Liver (tissue), 9 donors: ENCODE results near the gene ZNF219. TPM values are rescaled to one million over a fixed set of nuclear protein-coding genes. Genes with fewer than 3 reads are reported as not detected.

ENCODE experiments used
- DNase-seq: peaks from one replicate; pipeline ENCODE4 v3.0.0-alpha.2; 2017; ENCODE audit warnings: low spot score
- H3K27ac ChIP-seq, 2 donors: one replicate each; pipeline ENCODE4 v1.7.0; 2013; ENCODE audit warnings: inconsistent platforms in 2 of 2, low read length in 2 of 2, control low read depth in 1 of 2, low read depth in 1 of 2, mild to moderate bottlenecking in 1 of 2
- H3K27me3 ChIP-seq, 4 donors: one replicate each; pipeline versions ENCODE4 v1.6.1 to v1.7.0; 2013; ENCODE audit warnings: low read length in 3 of 4, inconsistent platforms in 1 of 4, mild to moderate bottlenecking in 1 of 4, moderate library complexity in 1 of 4; ENCODE audit not compliant: control insufficient read depth in 4 of 4, insufficient read depth in 4 of 4
- H3K36me3 ChIP-seq, 4 donors: one replicate each; pipeline versions ENCODE4 v1.6.1 to v1.7.0; 2013; ENCODE audit warnings: low read length in 3 of 4, mild to moderate bottlenecking in 3 of 4, low read depth in 1 of 4, moderate library complexity in 1 of 4; ENCODE audit not compliant: control insufficient read depth in 4 of 4, insufficient read depth in 3 of 4
- H3K4me1 ChIP-seq, 4 donors: one replicate each; pipeline versions ENCODE4 v1.6.1 to v1.7.0; 2013; ENCODE audit warnings: low read length in 3 of 4, mild to moderate bottlenecking in 3 of 4, moderate library complexity in 1 of 4; ENCODE audit not compliant: control insufficient read depth in 4 of 4, insufficient read depth in 4 of 4
- H3K4me3 ChIP-seq, 3 donors: one replicate each; pipeline versions ENCODE4 v1.6.1 to v1.7.0; 2013; ENCODE audit warnings: low read length in 3 of 3, control low read depth in 1 of 3, low read depth in 1 of 3, mild to moderate bottlenecking in 1 of 3
- H3K9ac ChIP-seq, 2 donors: one replicate each; pipeline ENCODE4 v1.7.0; 2013; ENCODE audit warnings: low read length in 2 of 2, mild to moderate bottlenecking in 2 of 2, moderate library complexity in 2 of 2, control low read depth in 1 of 2, low read depth in 1 of 2
- H3K9me3 ChIP-seq, 4 donors: one replicate each; pipeline versions ENCODE4 v1.6.1 to v1.7.0; 2013; ENCODE audit warnings: low read length in 3 of 4; ENCODE audit not compliant: control insufficient read depth in 4 of 4
- EGR1 ChIP-seq, 2 donors: IDR thresholded peaks; 2 replicates each; pipeline ENCODE4 v1.6.1; 2016 to 2018; ENCODE audit warnings: antibody characterized with exemption in 2 of 2, low read depth in 2 of 2
- FOXA1 ChIP-seq: IDR thresholded peaks from 2 replicates; pipeline ENCODE4 v1.6.1; 2016; ENCODE audit warnings: antibody characterized with exemption
- FOXA2 ChIP-seq: IDR thresholded peaks from 2 replicates; pipeline ENCODE4 v1.6.1; 2016; ENCODE audit warnings: antibody characterized with exemption
- GABPA ChIP-seq, 2 donors: IDR thresholded peaks in 1 of 2; conservative IDR thresholded peaks in 1 of 2; 2 replicates each; pipeline ENCODE4 v1.6.1; 2016; ENCODE audit warnings: antibody characterized with exemption in 2 of 2, mild to moderate bottlenecking in 1 of 2, moderate library complexity in 1 of 2
- HNF4A ChIP-seq, 2 donors: conservative IDR thresholded peaks; 2 replicates each; pipeline ENCODE4 v1.6.1; 2016; ENCODE audit warnings: antibody characterized with exemption in 2 of 2, mild to moderate bottlenecking in 2 of 2
- HNF4G ChIP-seq: IDR thresholded peaks from 2 replicates; pipeline ENCODE4 v1.6.1; 2016; ENCODE audit warnings: antibody characterized with exemption
- JUND ChIP-seq, 2 donors: IDR thresholded peaks; 2 replicates each; pipeline ENCODE4 v1.6.1; 2016; ENCODE audit warnings: antibody characterized with exemption in 2 of 2
- NR2F2 ChIP-seq: IDR thresholded peaks from 2 replicates; pipeline ENCODE4 v1.6.1; 2016; ENCODE audit warnings: antibody characterized with exemption
- RXRA ChIP-seq, 2 donors: IDR thresholded peaks; 2 replicates each; pipeline ENCODE4 v1.6.1; 2017 to 2018; ENCODE audit warnings: antibody characterized with exemption in 2 of 2, mild to moderate bottlenecking in 1 of 2
- SP1 ChIP-seq: IDR thresholded peaks from 2 replicates; pipeline ENCODE4 v1.6.1; 2018; ENCODE audit warnings: antibody characterized with exemption, mild to moderate bottlenecking
- TAF1 ChIP-seq: conservative IDR thresholded peaks from 2 replicates; pipeline ENCODE4 v1.6.1; 2016; ENCODE audit warnings: antibody characterized with exemption, mild to moderate bottlenecking
- YY1 ChIP-seq: IDR thresholded peaks from 2 replicates; pipeline ENCODE4 v1.6.1; 2016; ENCODE audit warnings: antibody characterized with exemption, mild to moderate bottlenecking
- WGBS: extraction: QIAGEN DNeasy Blood & Tissue Kit; methylation state at CpG from one replicate; pipeline ENCODE4 v1.1.7; 2013; 5-methylcytosine and 5-hydroxymethylcytosine counted together
- polyA plus RNA-seq, 2 donors: library from polyadenylated mRNA; stranded (reverse) in 1 of 2; unstranded in 1 of 2; fragments of 200-250 nt in 1 of 2; fragments of >200 nt in 1 of 2; fragmentation: Nextera tagmentation in 1 of 2; extraction: Ambion mirVana in 1 of 2; gene quantifications; one replicate each; pipeline versions ENCODE4 v1.2.1 to v1.2.3, GENCODE V29; 2013 to 2015
- total RNA-seq, 2 donors: library from RNA; depleted of rRNA; stranded (reverse); fragments of >200 nt; gene quantifications; one replicate each; pipeline ENCODE4 v1.2.3, GENCODE V29; 2014
- TF ChIP-seq, protein P1 (sequence below): IDR thresholded peaks from 2 replicates; pipeline ENCODE4 v1.6.1; 2016; ENCODE audit warnings: antibody characterized with exemption
- TF ChIP-seq, protein P2 (sequence below): IDR thresholded peaks from 2 replicates; pipeline ENCODE4 v1.6.1; 2016; ENCODE audit warnings: antibody characterized with exemption, mild to moderate bottlenecking
- TF ChIP-seq, protein P3 (sequence below): fragments of 150-350 bp; IDR thresholded peaks from 2 replicates; pipeline ENCODE4 v1.5.1; 2017; ENCODE audit warnings: improper control_type of control experiment, low read depth, low read length; ENCODE audit not compliant: missing input control
- TF ChIP-seq, protein P4 (sequence below): IDR thresholded peaks from 2 replicates; pipeline ENCODE4 v1.6.1; 2016; ENCODE audit warnings: antibody characterized with exemption
- TF ChIP-seq, protein P5 (sequence below): IDR thresholded peaks from 2 replicates; pipeline ENCODE4 v1.6.1; 2016; ENCODE audit warnings: antibody characterized with exemption
- donor health status: healthy.
- donor health status: healthy.
- donor health status: healthy.
- donor health status: healthy.
- donor health status: healthy.

The ZNF219 gene
- total and polyA plus RNA-seq, 4 donors, result 1.3 to 10.5 (median 5.5) TPM

DNA sequence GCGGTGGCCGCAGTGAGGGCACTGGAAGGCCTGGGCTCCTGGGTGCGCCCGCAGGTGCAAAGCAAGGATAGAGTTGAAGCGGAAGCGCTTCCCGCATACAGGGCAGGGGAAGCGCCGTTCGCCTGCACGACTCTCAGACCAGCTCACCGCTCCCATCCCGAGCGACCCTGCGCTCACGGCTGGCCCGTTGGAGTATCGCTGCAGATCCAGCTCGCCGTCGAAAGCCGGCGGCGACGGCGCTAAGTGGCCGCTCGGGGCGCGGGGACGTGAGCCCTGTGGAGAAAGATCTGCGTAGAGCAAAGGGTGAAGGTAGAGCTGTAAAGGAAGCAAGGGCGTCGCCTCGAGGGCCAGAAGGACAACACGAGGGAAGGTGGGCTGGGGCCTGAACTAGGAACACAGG lies 5.4 kb downstream of the ZNF219 start:
- H3K4me3 ChIP-seq, result no peak overlapping the region
- peaks cover 0 to 7% (median 3%) of the 10 kb centered on the region in 4 donors for H3K4me1 ChIP-seq
- H3K9me3 ChIP-seq, result no peaks in the 10 kb centered on the region
- peaks cover 8 to 16% (median 11%) of the 10 kb centered on the region in 4 donors for H3K36me3 ChIP-seq
- no peak overlapping the region for H3K9ac ChIP-seq
- 86% methylated on average over 36 of the region's 36 CpGs for WGBS
- TF ChIP-seq, protein P1, sequence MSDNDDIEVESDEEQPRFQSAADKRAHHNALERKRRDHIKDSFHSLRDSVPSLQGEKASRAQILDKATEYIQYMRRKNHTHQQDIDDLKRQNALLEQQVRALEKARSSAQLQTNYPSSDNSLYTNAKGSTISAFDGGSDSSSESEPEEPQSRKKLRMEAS, result no peak
- TF ChIP-seq, protein P2, sequence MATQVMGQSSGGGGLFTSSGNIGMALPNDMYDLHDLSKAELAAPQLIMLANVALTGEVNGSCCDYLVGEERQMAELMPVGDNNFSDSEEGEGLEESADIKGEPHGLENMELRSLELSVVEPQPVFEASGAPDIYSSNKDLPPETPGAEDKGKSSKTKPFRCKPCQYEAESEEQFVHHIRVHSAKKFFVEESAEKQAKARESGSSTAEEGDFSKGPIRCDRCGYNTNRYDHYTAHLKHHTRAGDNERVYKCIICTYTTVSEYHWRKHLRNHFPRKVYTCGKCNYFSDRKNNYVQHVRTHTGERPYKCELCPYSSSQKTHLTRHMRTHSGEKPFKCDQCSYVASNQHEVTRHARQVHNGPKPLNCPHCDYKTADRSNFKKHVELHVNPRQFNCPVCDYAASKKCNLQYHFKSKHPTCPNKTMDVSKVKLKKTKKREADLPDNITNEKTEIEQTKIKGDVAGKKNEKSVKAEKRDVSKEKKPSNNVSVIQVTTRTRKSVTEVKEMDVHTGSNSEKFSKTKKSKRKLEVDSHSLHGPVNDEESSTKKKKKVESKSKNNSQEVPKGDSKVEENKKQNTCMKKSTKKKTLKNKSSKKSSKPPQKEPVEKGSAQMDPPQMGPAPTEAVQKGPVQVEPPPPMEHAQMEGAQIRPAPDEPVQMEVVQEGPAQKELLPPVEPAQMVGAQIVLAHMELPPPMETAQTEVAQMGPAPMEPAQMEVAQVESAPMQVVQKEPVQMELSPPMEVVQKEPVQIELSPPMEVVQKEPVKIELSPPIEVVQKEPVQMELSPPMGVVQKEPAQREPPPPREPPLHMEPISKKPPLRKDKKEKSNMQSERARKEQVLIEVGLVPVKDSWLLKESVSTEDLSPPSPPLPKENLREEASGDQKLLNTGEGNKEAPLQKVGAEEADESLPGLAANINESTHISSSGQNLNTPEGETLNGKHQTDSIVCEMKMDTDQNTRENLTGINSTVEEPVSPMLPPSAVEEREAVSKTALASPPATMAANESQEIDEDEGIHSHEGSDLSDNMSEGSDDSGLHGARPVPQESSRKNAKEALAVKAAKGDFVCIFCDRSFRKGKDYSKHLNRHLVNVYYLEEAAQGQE, result no peak
- TF ChIP-seq HNF4G, result no peak
- TF ChIP-seq, protein P3, sequence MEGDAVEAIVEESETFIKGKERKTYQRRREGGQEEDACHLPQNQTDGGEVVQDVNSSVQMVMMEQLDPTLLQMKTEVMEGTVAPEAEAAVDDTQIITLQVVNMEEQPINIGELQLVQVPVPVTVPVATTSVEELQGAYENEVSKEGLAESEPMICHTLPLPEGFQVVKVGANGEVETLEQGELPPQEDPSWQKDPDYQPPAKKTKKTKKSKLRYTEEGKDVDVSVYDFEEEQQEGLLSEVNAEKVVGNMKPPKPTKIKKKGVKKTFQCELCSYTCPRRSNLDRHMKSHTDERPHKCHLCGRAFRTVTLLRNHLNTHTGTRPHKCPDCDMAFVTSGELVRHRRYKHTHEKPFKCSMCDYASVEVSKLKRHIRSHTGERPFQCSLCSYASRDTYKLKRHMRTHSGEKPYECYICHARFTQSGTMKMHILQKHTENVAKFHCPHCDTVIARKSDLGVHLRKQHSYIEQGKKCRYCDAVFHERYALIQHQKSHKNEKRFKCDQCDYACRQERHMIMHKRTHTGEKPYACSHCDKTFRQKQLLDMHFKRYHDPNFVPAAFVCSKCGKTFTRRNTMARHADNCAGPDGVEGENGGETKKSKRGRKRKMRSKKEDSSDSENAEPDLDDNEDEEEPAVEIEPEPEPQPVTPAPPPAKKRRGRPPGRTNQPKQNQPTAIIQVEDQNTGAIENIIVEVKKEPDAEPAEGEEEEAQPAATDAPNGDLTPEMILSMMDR, result no peak
- no peak for TF ChIP-seq JUND (IDR thresholded peaks at IDR 0.05)
- TF ChIP-seq SP1, result no peak
- no peak for TF ChIP-seq YY1
- no peak for TF ChIP-seq FOXA1
- no peak for TF ChIP-seq RXRA (IDR thresholded peaks at IDR 0.05)
- no peak for TF ChIP-seq GABPA (IDR thresholded peaks at IDR 0.05 in 1 of 2, conservative IDR thresholded peaks at IDR 0.05 in 1 of 2)
- TF ChIP-seq HNF4A (conservative IDR thresholded peaks at IDR 0.05), result no peak
- no peak for TF ChIP-seq FOXA2
- no peak for TF ChIP-seq NR2F2
- TF ChIP-seq, protein P4, sequence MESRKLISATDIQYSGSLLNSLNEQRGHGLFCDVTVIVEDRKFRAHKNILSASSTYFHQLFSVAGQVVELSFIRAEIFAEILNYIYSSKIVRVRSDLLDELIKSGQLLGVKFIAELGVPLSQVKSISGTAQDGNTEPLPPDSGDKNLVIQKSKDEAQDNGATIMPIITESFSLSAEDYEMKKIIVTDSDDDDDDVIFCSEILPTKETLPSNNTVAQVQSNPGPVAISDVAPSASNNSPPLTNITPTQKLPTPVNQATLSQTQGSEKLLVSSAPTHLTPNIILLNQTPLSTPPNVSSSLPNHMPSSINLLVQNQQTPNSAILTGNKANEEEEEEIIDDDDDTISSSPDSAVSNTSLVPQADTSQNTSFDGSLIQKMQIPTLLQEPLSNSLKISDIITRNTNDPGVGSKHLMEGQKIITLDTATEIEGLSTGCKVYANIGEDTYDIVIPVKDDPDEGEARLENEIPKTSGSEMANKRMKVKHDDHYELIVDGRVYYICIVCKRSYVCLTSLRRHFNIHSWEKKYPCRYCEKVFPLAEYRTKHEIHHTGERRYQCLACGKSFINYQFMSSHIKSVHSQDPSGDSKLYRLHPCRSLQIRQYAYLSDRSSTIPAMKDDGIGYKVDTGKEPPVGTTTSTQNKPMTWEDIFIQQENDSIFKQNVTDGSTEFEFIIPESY, result no peak
- TF ChIP-seq EGR1 (IDR thresholded peaks at IDR 0.05; ENCODE audit: low read depth in 2 of 2), result no peak
- TF ChIP-seq TAF1, result no peak
- TF ChIP-seq, protein P5, sequence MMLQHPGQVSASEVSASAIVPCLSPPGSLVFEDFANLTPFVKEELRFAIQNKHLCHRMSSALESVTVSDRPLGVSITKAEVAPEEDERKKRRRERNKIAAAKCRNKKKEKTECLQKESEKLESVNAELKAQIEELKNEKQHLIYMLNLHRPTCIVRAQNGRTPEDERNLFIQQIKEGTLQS, result no peak
- no peak for DNase-seq
- H3K27ac ChIP-seq, result no peak overlapping the region
- no peaks in the 10 kb centered on the region for H3K27me3 ChIP-seq
